ENCODE measurements around the gene PI4KB. TPM values are rescaled to one million over a fixed set of nuclear protein-coding genes. Genes with fewer than 3 reads are reported as not detected.

PI4KB gene
- total and polyA plus RNA-seq, 2 of the 13 experiments (the other 11 are each of a cell fraction or from before 2014, with no cell fraction given), result 19.5 to 29.3 TPM

DNA sequence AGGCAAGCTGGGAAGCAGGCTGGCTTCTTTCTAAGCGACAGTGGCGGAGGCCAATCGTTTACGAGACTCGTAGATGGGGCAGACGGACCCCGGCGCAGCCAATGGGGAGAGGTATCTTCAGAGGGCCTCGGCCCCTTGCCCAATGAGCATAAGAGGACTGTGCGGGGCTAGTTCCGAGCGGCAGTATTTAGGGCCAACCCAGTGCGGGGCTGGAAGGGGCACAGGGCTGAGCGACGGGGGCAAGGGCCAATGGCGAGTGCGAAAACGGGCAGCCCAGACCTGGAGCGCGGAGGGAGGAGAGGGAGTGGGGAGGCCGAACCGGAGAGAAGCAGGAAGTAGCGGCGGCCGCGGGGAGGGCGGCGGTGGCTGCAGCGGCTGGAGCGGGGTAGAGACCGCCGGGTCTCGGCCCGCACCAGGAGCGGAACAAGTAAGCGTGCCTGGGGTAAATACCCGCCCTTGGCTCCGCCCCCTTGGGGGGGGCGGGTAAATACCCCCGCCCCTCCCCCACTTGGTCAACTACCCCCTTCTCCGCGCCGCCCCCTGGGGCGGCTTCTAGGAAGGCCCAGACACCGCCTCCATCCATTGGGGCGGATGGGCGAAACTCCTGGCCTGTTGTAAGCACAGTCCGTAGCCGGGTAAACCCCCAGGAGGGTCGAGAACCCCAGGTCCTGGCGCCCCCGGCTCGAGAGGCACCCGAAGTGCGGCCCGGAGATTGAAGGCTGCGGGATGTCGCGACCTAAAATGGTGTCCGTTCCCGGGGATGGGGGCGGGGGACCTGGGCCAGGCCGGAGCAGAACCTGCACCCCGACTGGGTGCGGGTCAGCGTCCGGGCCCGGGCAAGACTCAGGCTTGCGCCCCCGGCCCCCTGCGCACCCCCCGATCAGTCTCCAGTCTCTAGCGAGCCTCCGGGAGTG, 45.0 kb downstream of the PI4KB start, which contains the start of gene ZNF687 (continued):
- 0 out of 2 replicates have a peak, but pooled peaks have one; percentile 20 for TF ChIP-seq THAP9 (CRISPR knock-in tag; IDR thresholded peaks at IDR 0.05; ENCODE audit: borderline replicate concordance)
- no peak for TF ChIP-seq MLLT10 (CRISPR knock-in tag; IDR thresholded peaks at IDR 0.05)
- TF ChIP-seq MEF2D (CRISPR knock-in tag; IDR thresholded peaks at IDR 0.05), result no peak
- TF ChIP-seq ZNF816 (CRISPR knock-in tag; IDR thresholded peaks at IDR 0.05; ENCODE audit: borderline replicate concordance), result no peak
- TF ChIP-seq ZNF646 (CRISPR knock-in tag; IDR thresholded peaks at IDR 0.05), result no peak
- TF ChIP-seq, protein P1, sequence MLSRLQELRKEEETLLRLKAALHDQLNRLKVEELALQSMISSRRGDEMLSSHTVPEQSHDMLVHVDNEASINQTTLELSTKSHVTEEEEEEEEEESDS (CRISPR knock-in tag; IDR thresholded peaks at IDR 0.05; ENCODE audit: borderline replicate concordance), result 0 out of 2 replicates have a peak, but pooled peaks have one; percentile 60
- peak; percentile 29; the same call in 1 of the 2 replicates for TF ChIP-seq E2F5 (CRISPR knock-in tag; conservative IDR thresholded peaks at IDR 0.05)
- TF ChIP-seq, protein P2, sequence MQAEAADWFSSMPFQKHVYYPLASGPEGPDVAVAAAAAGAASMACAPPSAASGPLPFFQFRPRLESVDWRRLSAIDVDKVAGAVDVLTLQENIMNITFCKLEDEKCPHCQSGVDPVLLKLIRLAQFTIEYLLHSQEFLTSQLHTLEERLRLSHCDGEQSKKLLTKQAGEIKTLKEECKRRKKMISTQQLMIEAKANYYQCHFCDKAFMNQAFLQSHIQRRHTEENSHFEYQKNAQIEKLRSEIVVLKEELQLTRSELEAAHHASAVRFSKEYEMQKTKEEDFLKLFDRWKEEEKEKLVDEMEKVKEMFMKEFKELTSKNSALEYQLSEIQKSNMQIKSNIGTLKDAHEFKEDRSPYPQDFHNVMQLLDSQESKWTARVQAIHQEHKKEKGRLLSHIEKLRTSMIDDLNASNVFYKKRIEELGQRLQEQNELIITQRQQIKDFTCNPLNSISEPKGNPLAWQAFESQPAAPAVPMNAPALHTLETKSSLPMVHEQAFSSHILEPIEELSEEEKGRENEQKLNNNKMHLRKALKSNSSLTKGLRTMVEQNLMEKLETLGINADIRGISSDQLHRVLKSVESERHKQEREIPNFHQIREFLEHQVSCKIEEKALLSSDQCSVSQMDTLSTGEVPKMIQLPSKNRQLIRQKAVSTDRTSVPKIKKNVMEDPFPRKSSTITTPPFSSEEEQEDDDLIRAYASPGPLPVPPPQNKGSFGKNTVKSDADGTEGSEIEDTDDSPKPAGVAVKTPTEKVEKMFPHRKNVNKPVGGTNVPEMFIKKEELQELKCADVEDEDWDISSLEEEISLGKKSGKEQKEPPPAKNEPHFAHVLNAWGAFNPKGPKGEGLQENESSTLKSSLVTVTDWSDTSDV (CRISPR knock-in tag; IDR thresholded peaks at IDR 0.05), result 0 out of 2 replicates have a peak, but pooled peaks have one; percentile 13
- TF ChIP-seq TBX3 (IDR thresholded peaks at IDR 0.05; ENCODE audit: borderline replicate concordance), result no peak
- TF ChIP-seq, protein P3, sequence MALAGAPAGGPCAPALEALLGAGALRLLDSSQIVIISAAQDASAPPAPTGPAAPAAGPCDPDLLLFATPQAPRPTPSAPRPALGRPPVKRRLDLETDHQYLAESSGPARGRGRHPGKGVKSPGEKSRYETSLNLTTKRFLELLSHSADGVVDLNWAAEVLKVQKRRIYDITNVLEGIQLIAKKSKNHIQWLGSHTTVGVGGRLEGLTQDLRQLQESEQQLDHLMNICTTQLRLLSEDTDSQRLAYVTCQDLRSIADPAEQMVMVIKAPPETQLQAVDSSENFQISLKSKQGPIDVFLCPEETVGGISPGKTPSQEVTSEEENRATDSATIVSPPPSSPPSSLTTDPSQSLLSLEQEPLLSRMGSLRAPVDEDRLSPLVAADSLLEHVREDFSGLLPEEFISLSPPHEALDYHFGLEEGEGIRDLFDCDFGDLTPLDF (CRISPR knock-in tag; IDR thresholded peaks at IDR 0.05), result no peak; the same call in 1 of the 2 replicates
- no peak for TF ChIP-seq ZNF549 (CRISPR knock-in tag; IDR thresholded peaks at IDR 0.05)

Data from HepG2 (cell line).